Measurements from ENCODE around the gene TAT. TPM values are rescaled to one million over a fixed set of nuclear protein-coding genes. Genes with fewer than 3 reads are reported as not detected.
A peak's percentile ranks its signal among the peaks of the same experiment; 100 is the strongest.
"Not testable (repeated sequence)": the region's sequence is repeated elsewhere in the genome, so short reads cannot be mapped to it uniquely, and the experiment has no call there.

The TAT gene
- polyA plus RNA-seq, 1 donor (not counting 4 experiments of a cell fraction or from before 2014, with no cell fraction given), result not detected

DNA sequence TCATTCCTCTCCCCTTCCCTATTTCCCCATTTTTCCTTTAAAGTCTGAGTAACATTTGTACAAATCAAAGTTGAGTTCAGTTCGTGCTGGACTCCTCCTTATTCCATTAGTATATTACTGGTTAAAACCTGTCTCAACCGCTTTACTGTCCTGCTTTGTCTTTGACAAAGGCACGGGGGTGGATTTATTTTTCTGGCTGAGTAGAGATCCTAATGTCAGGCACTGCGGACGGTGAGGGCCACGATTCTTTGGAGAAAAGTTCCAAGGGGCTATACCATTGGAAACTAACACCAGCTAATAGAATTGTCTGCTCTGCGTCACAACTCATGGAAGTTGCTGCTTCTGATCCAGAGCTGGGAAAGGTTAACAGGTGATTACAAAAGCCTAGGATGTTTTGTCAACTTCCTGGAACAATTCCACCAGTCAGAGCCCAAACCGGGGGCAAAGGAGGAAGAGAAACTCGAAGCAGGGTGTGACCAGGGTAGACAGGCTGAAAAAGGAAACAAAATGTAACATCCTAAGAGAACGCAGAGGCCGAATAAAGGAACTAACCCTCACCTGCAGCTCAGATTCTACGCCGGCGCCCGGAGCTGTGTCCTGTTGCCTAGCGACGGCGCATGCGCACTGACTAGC, 12.4 kb downstream of the TAT start:
- H3K4me2 ChIP-seq (ENCODE audit: control insufficient read depth, extremely low read depth, insufficient read depth, low read depth, low read length), result peak overlapping the region; percentile 97
- peak overlapping the region; percentile 44 to 81 (median 78) for H3K4me3 ChIP-seq (ENCODE audit: control insufficient read depth in 2 of 3, extremely low read depth in 1 of 3, insufficient read depth in 2 of 3, low read depth in 1 of 3, low read length in 3 of 3)
- no peaks in the 10 kb centered on the region for H3K9me1 ChIP-seq (ENCODE audit: control insufficient read depth, extremely low read depth, insufficient read depth, low read length)
- H3K36me3 ChIP-seq (ENCODE audit: control insufficient read depth in 2 of 2, extremely low read depth in 1 of 2, insufficient read depth in 2 of 2, low read length in 2 of 2), result no peaks in the 10 kb centered on the region
- dilution Hi-C loops (cut with MboI; ENCODE audit: extremely low pct_ligation_motif_present, low sequenced_read_pairs), result no loop called here
- TF ChIP-seq EZH2 (IDR thresholded peaks at IDR 0.05; ENCODE audit: low read length), result no peak
- TF ChIP-seq, protein P1, sequence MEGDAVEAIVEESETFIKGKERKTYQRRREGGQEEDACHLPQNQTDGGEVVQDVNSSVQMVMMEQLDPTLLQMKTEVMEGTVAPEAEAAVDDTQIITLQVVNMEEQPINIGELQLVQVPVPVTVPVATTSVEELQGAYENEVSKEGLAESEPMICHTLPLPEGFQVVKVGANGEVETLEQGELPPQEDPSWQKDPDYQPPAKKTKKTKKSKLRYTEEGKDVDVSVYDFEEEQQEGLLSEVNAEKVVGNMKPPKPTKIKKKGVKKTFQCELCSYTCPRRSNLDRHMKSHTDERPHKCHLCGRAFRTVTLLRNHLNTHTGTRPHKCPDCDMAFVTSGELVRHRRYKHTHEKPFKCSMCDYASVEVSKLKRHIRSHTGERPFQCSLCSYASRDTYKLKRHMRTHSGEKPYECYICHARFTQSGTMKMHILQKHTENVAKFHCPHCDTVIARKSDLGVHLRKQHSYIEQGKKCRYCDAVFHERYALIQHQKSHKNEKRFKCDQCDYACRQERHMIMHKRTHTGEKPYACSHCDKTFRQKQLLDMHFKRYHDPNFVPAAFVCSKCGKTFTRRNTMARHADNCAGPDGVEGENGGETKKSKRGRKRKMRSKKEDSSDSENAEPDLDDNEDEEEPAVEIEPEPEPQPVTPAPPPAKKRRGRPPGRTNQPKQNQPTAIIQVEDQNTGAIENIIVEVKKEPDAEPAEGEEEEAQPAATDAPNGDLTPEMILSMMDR (optimal IDR thresholded peaks at IDR 0.05 in 1 of 3, IDR thresholded peaks at IDR 0.05 in 1 of 3, conservative IDR thresholded peaks at IDR 0.05 in 1 of 3; ENCODE audit: extremely low read depth in 1 of 3, insufficient read depth in 2 of 3, low read length in 3 of 3), result no peak
- H3K27me3 ChIP-seq (ENCODE audit: control insufficient read depth, extremely low read depth, insufficient read depth, low read length), result no peaks in the 10 kb centered on the region
- H4K20me1 ChIP-seq (ENCODE audit: control insufficient read depth, extremely low read depth, insufficient read depth, low read length), result no peaks in the 10 kb centered on the region
- H3K9me3 ChIP-seq (ENCODE audit: control insufficient read depth, low read depth, low read length), result no peaks in the 10 kb centered on the region
- peak overlapping the region; percentile 99 for H2AFZ ChIP-seq (ENCODE audit: control insufficient read depth, low read length)
- H3K4me1 ChIP-seq (ENCODE audit: control insufficient read depth, extremely low read depth, insufficient read depth, low read length), result peaks cover 5% of the 10 kb centered on the region
- H3K79me2 ChIP-seq (ENCODE audit: control insufficient read depth, insufficient read depth, low read length), result no peaks in the 10 kb centered on the region
- H3K27ac ChIP-seq (ENCODE audit: control insufficient read depth, insufficient read depth, low read length), result peak overlapping the region; percentile 40
- FAIRE-seq, result no peak
- peak overlapping the region; percentile 64 for H3K9ac ChIP-seq (ENCODE audit: control insufficient read depth, extremely low read depth, insufficient read depth, low read length)
- DNase-seq (ENCODE audit: low read depth, low spot score), result no peak

GRCh38 chr16:71562552-71562951, 14.3 kb downstream of the TAT start:
- Histone ChIP-seq H3K4me1 (ENCODE audit: control insufficient read depth, extremely low read depth, insufficient read depth, low read length) (peaks cover 5% of the 10 kb centered on the region), H3K79me2 (ENCODE audit: control insufficient read depth, insufficient read depth, low read length) (no peaks in the 10 kb centered on the region), H3K4me2 (ENCODE audit: control insufficient read depth, extremely low read depth, insufficient read depth, low read depth, low read length) (no peak overlapping the region), H3K27ac (ENCODE audit: control insufficient read depth, insufficient read depth, low read length) (no peak overlapping the region), H3K9me3 (ENCODE audit: control insufficient read depth, low read depth, low read length) (no peaks in the 10 kb centered on the region), H3K9ac (ENCODE audit: control insufficient read depth, extremely low read depth, insufficient read depth, low read length) (no peak overlapping the region), H3K36me3 (ENCODE audit: control insufficient read depth in 2 of 2, extremely low read depth in 1 of 2, insufficient read depth in 2 of 2, low read length in 2 of 2) (no peaks in the 10 kb centered on the region), H3K27me3 (ENCODE audit: control insufficient read depth, extremely low read depth, insufficient read depth, low read length) (no peaks in the 10 kb centered on the region), H2AFZ (ENCODE audit: control insufficient read depth, low read length) (no peak overlapping the region), H3K9me1 (ENCODE audit: control insufficient read depth, extremely low read depth, insufficient read depth, low read length) (no peaks in the 10 kb centered on the region), H4K20me1 (ENCODE audit: control insufficient read depth, extremely low read depth, insufficient read depth, low read length) (no peaks in the 10 kb centered on the region), H3K4me3 (ENCODE audit: control insufficient read depth in 2 of 3, extremely low read depth in 1 of 3, insufficient read depth in 2 of 3, low read depth in 1 of 3, low read length in 3 of 3) (no peak overlapping the region)
- dilution Hi-C loops (cut with MboI; ENCODE audit: extremely low pct_ligation_motif_present, low sequenced_read_pairs), result no loop called here
- TF ChIP-seq, protein P1 (optimal IDR thresholded peaks at IDR 0.05 in 1 of 3, IDR thresholded peaks at IDR 0.05 in 1 of 3, conservative IDR thresholded peaks at IDR 0.05 in 1 of 3; ENCODE audit: extremely low read depth in 1 of 3, insufficient read depth in 2 of 3, low read length in 3 of 3), result no peak
- TF ChIP-seq EZH2 (IDR thresholded peaks at IDR 0.05; ENCODE audit: low read length), result no peak
- DNase-seq (ENCODE audit: low read depth, low spot score) (no peak), FAIRE-seq (no peak)

DNA sequence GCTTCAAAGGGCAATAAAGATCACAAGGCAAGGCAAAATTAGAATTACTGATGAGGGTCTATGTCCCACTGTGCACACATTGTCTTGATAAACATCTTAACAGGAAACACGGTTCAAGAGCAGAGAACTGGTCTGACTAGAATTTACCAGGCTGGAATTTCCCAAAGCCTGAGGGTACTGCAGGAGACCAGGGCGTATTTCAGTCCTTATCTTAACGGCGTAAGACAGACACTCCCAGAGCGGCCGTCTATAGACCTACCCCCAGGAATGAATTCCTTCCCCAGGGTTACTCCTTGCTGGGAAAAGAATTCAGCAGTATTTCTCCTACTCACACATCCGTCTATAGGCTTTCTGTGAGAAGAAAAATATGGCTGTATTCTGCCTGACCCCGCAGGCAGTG, 15.0 kb downstream of the TAT start:
- H3K27ac ChIP-seq (ENCODE audit: control insufficient read depth, insufficient read depth, low read length); H4K20me1 ChIP-seq (ENCODE audit: control insufficient read depth, extremely low read depth, insufficient read depth, low read length); DNase-seq (ENCODE audit: low read depth, low spot score); H3K79me2 ChIP-seq (ENCODE audit: control insufficient read depth, insufficient read depth, low read length); H3K36me3 ChIP-seq (ENCODE audit: control insufficient read depth in 2 of 2, extremely low read depth in 1 of 2, insufficient read depth in 2 of 2, low read length in 2 of 2); H2AFZ ChIP-seq (ENCODE audit: control insufficient read depth, low read length); H3K27me3 ChIP-seq (ENCODE audit: control insufficient read depth, extremely low read depth, insufficient read depth, low read length); FAIRE-seq; H3K9me1 ChIP-seq (ENCODE audit: control insufficient read depth, extremely low read depth, insufficient read depth, low read length); H3K9ac ChIP-seq (ENCODE audit: control insufficient read depth, extremely low read depth, insufficient read depth, low read length); H3K4me1 ChIP-seq (ENCODE audit: control insufficient read depth, extremely low read depth, insufficient read depth, low read length); dilution Hi-C loops (cut with MboI; ENCODE audit: extremely low pct_ligation_motif_present, low sequenced_read_pairs); H3K4me2 ChIP-seq (ENCODE audit: control insufficient read depth, extremely low read depth, insufficient read depth, low read depth, low read length); H3K4me3 ChIP-seq (ENCODE audit: control insufficient read depth in 2 of 3, extremely low read depth in 1 of 3, insufficient read depth in 2 of 3, low read depth in 1 of 3, low read length in 3 of 3); H3K9me3 ChIP-seq (ENCODE audit: control insufficient read depth, low read depth, low read length): not testable (repeated sequence)
